ENCODE results near the gene PA2G4.
"Not testable (repeated sequence)": the region's sequence is repeated elsewhere in the genome, so short reads cannot be mapped to it uniquely, and the experiment has no call there.

PA2G4 gene

GRCh38 chr12:56152756-56153677, 48.7 kb downstream of the PA2G4 start:
- DNase-seq (ENCODE audit: low read depth in 2 of 2) = no peak

- DNase-seq (ENCODE audit: low read depth in 2 of 2) = no peak
These were observed 49.3 kb downstream of the PA2G4 start for GRCh38 chr12:56153678-56154065.

DNA sequence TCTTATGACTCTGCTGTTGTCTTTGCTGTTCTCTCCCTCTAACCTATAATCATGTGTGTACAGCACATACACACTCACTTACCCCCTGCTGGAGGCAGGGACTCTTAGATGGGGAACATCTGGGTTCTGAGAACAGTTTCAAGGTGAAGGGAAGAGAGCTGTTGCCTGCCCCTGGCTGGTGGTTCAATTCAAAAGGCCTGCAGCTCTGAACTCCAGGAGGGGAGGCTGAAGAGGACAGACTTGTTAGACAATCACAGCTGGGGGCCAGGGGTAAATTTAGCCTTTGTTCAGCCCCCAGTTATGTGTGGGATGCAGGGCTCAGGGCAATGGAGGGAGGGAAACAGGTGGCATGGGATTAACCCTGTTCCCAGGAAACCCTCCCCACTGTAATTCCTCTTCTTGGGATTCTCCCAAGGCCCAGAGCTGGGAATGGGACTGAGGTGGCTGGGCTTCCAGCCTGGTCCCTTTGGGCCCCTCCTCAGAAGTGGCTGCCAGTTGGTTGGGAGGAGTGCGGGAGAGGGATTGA, 50.0 kb downstream of the PA2G4 start:
- no peak for DNase-seq (ENCODE audit: low read depth in 2 of 2)

GRCh38 chr12:56154818-56155217, 50.5 kb downstream of the PA2G4 start:
- DNase-seq (ENCODE audit: low read depth in 2 of 2) = no peak

GRCh38 chr12:56155256-56155845, 51.0 kb downstream of the PA2G4 start:
- no peak for DNase-seq (ENCODE audit: low read depth in 2 of 2)

GRCh38 chr12:56156464-56157200, 52.3 kb downstream of the PA2G4 start:
- not testable (repeated sequence) for DNase-seq (ENCODE audit: low read depth in 2 of 2)

DNA sequence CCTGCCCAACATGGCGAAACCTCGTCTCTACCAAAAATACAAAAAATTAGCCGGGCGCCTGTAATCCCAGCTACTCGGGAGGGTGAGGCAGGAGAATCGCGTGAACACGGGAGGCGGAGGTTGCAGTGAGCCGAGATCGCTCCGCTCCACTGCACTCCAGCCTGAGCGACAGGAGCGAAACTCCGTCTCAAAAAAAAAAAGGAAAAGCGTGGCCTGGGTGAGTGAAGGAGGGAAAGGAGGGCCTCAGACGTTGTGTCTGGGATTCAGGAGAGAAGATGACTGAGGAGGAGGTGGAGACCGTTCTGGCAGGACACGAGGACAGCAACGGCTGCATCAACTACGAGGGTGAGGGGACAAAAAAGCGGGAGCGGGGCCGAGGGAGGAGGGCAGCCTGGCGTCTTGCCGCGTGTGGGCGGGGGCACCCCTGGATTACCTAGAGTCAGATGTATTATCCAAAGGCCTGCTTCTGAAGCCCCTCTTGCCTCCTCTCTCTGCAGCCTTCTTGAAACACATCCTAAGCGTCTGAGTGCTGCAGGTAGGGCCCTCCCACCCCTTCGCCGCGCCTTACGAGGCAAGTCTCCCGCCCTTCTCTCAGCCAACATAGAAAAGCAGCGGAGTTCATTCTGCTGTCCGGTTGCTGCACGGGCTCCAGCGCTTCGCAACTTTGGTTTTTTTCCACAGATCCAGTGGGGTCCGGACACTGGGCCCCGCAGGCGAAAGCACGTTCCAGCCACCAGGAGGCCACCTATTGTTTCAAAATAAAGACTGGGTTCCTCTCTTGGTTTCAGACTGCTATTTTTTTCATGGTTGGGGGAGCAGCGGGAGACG, 53.1 kb downstream of the PA2G4 start:
- peak; percentile 40 to 45 for DNase-seq (ENCODE audit: low read depth in 2 of 2)

- DNase-seq (ENCODE audit: low read depth in 2 of 2) = peak; percentile 84 to 91
These were observed 53.9 kb downstream of the PA2G4 start, which contains the start of gene MYL6 for GRCh38 chr12:56158029-56158925. Gene MYL6 (plus strand): TSS chr12:56158359. CDS start chr12:56158402, 43 bp downstream.

DNA sequence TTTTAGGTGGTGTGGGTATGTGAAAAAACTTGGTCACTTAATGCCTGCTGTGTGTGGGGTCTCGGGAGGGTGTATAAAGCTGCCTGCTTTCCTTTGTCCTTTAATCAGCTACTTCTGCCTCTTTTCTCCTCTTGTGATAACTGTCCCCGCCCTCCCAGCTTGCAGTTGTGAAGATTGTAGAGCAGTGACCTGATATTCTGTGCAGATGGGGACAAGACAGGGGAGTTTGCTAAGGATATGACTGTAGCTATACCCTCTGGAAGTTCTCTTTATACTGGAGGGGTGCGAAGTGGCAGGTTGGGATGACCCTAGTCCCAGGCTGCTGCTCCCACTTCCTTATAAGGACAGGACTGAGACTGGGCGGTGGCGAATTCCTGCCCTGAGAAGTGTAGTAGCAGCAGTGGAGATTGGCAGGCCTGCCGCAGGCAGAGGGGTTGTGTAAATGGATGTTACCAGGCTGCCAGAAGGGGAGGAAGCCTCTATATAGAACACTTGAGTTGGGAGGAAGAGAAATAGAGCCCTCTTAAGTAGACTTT, 54.6 kb downstream of the PA2G4 start:
- no peak for DNase-seq (ENCODE audit: low read depth in 2 of 2)

DNA sequence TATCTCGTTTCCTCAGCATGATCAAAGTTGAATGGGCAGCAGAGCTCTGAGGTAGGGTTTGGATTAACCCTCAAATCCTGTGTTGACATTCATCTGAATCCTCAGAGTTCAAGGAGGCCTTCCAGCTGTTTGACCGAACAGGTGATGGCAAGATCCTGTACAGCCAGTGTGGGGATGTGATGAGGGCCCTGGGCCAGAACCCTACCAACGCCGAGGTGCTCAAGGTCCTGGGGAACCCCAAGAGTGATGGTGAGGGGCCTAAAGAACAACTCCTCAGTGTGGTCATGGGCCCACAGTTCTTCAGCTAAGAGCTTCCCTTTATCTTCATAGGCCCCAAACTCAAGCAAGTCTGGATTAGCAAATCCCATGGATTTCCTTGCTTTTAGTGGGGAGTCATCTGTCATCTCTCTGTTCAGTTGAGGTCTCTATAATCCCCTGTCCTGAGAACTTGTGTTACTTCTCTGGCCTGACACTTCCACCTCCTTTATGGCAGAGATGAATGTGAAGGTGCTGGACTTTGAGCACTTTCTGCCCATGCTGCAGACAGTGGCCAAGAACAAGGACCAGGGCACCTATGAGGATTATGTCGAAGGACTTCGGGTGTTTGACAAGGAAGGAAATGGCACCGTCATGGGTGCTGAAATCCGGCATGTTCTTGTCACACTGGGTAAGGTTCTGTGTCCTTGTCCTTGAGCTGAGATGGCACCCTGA, 55.3 kb downstream of the PA2G4 start:
- no peak for DNase-seq (ENCODE audit: low read depth in 2 of 2)

- DNase-seq (ENCODE audit: low read depth in 2 of 2) = peak; percentile 37 to 44
These were observed 55.9 kb downstream of the PA2G4 start for GRCh38 chr12:56160193-56160763.

DNA sequence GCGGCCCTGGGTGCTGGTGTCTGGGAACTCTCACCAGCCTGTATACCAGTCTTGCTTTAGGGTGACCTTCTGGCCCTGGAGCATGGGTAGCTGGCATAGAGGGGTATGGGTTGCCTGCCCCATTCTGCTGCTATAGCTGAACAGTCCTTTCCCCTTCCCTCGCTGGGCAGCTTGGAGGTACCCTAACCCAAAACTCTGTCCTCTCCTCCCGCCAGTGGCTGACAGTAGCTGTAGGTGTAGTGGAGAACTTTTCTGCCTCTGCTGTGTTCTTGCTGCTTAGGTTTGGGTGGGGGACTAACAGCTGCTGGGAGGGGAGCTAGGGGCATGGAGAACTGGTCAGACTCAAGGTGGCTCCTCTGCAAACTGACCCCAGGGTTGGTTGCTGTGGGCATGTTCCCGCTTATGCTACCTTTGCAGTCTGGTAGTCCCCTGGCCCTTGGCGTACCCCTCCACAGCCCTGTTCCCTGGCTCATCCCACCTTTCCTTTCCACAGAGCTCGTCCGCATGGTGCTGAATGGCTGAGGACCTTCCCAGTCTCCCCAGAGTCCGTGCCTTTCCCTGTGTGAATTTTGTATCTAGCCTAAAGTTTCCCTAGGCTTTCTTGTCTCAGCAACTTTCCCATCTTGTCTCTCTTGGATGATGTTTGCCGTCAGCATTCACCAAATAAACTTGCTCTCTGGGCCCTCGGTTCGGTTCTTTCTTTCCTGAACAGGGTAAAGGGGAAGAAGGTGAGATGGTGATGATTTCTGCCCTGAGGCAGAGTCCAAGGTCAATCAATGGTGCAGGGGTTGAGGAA, 56.7 kb downstream of the PA2G4 start:
- DNase-seq (ENCODE audit: low read depth in 2 of 2) = no peak

GRCh38 chr12:56161690-56162351, 57.5 kb downstream of the PA2G4 start:
- no peak for DNase-seq (ENCODE audit: low read depth in 2 of 2)

DNA sequence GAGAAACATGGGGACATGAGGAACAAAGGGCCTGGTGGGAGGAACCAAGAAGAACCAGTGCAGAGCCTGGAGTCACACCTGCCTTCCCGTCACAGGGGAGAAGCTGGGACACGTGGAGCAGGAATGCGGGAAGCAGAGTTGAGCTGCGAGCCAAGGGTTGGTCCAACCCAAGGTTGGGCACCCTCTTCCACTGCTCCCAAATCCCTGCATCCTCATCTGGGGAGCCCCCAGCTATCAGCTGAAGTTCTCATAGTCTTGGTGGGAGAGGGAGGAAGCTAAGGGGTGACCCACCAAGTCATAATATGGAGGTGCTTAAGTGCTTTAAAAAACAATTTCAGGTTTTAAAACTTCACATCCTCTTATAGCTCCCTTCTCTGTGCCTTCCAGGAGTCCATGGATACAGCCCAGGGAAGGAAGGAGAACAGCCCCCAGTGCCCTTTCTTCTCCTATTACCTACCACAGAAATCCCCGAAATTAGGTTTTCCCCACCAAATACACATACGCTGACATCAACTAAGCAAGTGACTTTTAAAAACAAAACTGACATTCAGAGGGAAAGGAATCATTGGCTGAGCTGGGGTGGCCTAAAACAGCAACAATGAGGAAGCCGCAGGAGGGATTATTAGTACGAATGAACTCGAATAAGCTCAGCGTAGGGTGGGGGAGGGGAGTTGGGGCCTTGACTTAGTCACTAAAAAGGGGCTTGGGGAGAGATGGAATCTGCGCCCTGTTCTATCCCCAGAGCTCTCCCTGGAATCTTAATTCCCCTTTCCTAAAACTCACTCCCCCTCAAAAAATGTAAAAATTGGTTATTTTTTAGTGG, 58.3 kb downstream of the PA2G4 start:
- no peak for DNase-seq (ENCODE audit: low read depth in 2 of 2)

All from stimulated activated CD4-positive, alpha-beta T cell treated with anti-CD3 and anti-CD28 coated beads, Interleukin-4, amount 100 ng/mL, for 48 hours (primary cell).